Measurements from ENCODE around the gene COL5A1.
A peak's percentile ranks its signal among the peaks of the same experiment; 100 is the strongest.

COL5A1 gene

DNA sequence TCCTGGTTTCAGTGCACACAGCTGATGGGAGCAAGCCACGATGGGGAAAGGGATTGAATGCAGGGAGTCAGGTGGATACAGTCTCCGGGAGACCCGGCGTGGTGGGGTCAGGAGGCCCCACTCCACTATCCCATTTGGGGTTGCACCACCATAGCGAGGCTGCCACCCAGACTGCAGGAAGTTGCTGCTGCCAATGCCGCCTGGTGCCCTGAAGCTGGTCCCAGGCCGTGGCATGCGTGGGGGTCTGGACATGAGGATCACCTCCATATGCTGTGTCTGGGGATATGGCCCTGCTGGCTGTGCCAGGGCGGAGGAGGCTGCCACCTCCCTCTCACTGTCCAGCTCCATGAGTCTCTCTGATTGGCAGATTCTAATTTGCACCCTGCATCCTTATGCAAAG lies 45.3 kb downstream of the COL5A1 start:
- no peak for DNase-seq (ENCODE audit: low read depth)

DNA sequence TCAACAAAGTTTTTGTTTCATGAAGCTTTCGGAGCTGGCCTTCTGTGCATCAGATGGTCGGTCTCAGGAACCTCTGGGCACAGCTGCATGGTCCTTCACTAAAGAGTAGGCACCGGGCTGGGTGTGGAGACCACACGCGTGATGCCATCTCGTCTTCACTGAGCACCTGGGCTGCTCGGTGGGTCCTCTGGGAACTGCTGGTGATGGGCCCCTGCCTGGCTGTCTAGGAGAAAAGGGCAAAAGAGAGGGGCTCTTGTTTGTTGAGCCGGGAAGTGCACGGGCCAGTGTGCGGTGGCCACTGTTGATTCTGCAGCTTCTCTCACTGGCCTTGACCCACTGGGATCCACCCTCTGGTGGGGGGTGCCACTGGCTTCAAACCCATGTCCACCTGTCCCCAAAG lies 46.0 kb downstream of the COL5A1 start:
- no peak for DNase-seq (ENCODE audit: low read depth)
- in situ Hi-C loops (cut with HindIII; ENCODE audit: low sequenced_read_pairs) = no loop called here
- no peak overlapping the region for H3K4me3 ChIP-seq (ENCODE audit: low read depth, low read length)
- TF ChIP-seq, protein P1, sequence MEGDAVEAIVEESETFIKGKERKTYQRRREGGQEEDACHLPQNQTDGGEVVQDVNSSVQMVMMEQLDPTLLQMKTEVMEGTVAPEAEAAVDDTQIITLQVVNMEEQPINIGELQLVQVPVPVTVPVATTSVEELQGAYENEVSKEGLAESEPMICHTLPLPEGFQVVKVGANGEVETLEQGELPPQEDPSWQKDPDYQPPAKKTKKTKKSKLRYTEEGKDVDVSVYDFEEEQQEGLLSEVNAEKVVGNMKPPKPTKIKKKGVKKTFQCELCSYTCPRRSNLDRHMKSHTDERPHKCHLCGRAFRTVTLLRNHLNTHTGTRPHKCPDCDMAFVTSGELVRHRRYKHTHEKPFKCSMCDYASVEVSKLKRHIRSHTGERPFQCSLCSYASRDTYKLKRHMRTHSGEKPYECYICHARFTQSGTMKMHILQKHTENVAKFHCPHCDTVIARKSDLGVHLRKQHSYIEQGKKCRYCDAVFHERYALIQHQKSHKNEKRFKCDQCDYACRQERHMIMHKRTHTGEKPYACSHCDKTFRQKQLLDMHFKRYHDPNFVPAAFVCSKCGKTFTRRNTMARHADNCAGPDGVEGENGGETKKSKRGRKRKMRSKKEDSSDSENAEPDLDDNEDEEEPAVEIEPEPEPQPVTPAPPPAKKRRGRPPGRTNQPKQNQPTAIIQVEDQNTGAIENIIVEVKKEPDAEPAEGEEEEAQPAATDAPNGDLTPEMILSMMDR (IDR thresholded peaks at IDR 0.05; ENCODE audit: low read depth, low read length, missing control alignments) = no peak

More for the DNA sequence above, 45.3 kb downstream of the COL5A1 start:
- in situ Hi-C loops (cut with HindIII; ENCODE audit: low sequenced_read_pairs) = no loop called here
- no peak overlapping the region for H3K4me3 ChIP-seq (ENCODE audit: low read depth, low read length)
- TF ChIP-seq, protein P1 (IDR thresholded peaks at IDR 0.05; ENCODE audit: low read depth, low read length, missing control alignments) = no peak

DNA sequence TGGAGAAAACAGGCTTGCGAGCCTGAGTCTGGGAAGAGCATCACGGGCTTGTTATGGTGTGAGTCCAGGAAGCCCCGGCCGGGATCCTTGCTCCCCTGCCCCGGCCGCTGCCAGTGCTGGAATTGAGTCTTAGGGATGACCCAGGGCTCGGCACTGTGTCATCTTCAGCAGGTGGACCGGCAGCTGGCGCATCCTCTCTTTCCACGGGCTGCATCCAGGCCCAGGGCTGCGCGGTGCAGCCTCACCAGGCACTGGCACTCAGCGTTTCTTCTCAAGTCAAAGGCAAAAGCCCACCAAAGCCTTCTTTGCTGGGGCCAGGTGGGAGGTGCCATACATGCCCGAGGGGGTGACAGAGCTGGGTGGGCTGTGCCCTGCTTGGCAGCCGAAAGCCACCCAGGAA lies 46.6 kb downstream of the COL5A1 start:
- TF ChIP-seq, protein P1 (IDR thresholded peaks at IDR 0.05; ENCODE audit: low read depth, low read length, missing control alignments) = no peak
- no peak overlapping the region for H3K4me3 ChIP-seq (ENCODE audit: low read depth, low read length)
- no peak for DNase-seq (ENCODE audit: low read depth)
- in situ Hi-C loops (cut with HindIII; ENCODE audit: low sequenced_read_pairs) = no loop called here

DNA sequence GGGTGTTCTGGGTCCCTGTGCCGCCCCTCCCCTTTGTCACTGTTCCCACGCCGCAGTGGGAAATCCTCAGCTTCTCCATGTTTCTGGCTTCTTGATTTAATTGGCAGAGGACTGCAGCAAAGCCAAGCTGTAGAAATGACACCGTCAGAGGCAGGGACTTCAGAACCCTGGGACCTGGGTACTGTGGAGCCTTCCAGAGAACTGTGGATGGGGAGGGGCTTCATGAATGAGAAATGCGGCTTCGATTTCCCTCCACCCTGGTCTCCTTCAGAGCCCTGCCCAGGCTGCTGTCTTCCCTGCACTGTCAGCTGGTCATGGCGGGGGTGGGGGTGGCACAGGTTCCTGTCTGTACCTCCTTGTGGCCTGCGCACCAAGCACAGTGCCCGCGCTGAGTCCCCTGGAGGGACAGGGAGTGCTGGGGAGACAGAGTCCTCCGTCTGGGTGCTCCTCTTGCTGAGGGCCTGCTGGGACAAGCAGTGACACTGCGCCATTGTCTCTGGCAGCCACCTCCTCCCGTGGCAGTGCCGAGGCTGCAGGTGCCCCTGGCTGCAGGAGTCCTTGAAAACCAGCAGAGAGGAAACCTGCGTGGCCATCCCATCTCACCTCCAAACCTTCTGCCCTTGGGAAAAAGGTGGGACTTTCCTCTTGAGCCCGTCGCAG lies 47.2 kb downstream of the COL5A1 start:
- TF ChIP-seq, protein P1 (IDR thresholded peaks at IDR 0.05; ENCODE audit: low read depth, low read length, missing control alignments) = no peak
- no peak for DNase-seq (ENCODE audit: low read depth)
- H3K4me3 ChIP-seq (ENCODE audit: low read depth, low read length) = no peak overlapping the region
- in situ Hi-C loops (cut with HindIII; ENCODE audit: low sequenced_read_pairs) = no loop called here

DNA sequence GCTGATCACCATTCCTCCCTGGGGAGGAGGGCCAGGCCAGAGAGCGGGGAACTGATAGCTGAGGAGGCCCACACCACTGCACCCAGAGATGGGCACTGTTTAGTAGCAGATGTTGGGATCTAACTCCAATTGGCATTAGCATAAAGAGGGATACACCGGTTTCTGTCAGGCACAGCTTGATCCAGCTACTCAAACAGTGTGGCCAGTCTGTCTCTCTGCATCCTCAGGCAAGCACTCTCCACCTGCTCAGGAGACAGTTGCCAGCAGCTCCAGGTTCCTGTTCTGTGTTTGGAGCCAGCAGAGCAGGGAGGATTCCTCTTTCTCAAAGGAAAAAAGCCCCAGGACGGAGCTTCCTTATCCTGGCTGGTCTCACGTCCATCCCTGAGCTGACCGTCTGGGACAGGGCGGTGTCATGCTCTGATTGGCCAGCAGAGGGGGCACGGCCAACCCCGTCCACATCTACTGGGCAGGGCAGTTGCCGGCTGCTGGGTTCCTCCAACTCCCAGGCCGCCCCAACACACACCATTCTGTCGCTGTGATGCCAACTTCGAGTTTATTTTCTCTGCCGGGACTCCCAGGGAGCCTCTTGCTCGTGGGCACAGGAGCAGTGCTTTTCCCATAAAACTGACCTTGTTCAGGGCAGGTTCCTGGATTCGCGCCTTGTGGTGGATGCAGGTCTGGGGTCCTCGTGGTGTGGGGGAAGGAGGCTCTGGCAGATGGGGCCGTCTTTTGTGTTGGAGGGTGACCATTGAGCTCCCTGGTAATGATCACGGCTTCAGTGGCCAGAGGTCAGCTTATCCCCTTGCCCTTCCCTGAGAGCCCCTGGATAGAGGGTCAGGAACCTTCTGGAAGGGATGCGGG lies 47.9 kb downstream of the COL5A1 start:
- in situ Hi-C loops (cut with HindIII; ENCODE audit: low sequenced_read_pairs) = loop anchor here (5.0 kb wide), 2 partner anchors 53 to 247 kb away; no protein-coding TSS in a partner anchor
- DNase-seq (ENCODE audit: low read depth) = no peak
- TF ChIP-seq, protein P1 (IDR thresholded peaks at IDR 0.05; ENCODE audit: low read depth, low read length, missing control alignments) = peak; percentile 89
- no peak overlapping the region for H3K4me3 ChIP-seq (ENCODE audit: low read depth, low read length)

DNA sequence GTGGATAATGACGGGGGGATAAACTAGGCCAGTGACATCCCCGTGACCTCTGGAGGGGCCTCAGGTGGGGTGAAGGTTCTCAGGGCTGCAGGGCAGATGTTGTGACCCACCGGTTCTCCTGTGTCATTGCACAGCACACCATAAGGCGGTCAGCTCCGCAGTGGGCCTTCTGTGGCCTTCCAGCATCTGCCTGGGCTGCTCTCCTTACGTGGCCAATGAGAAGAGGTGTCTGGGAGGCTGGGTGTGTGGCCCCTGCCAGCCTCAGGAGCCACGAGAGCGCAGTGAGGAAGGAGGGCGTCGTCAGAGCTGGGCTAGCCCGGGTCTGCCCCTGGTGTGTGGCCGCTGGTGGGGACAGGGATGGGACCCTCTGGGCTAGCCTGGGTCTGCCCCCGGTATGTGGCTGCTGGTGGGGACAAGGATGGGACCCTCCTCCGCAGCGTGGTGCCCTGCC lies 48.7 kb downstream of the COL5A1 start:
- TF ChIP-seq, protein P1 (IDR thresholded peaks at IDR 0.05; ENCODE audit: low read depth, low read length, missing control alignments) = no peak
- DNase-seq (ENCODE audit: low read depth) = no peak
- in situ Hi-C loops (cut with HindIII; ENCODE audit: low sequenced_read_pairs) = loop anchor here (5.0 kb wide), 2 partner anchors 52 to 248 kb away; no protein-coding TSS in a partner anchor
- no peak overlapping the region for H3K4me3 ChIP-seq (ENCODE audit: low read depth, low read length)

All from astrocyte of the cerebellum (primary cell).